ENCODE results near the gene PRDM16.

The PRDM16 gene

GRCh38 chr1:3456964-3457909 lies 388.2 kb downstream of the PRDM16 start:
- Mint-ChIP-seq H3K4me3 (no peak overlapping the region), H3K27me3 (peaks cover 59% of the 10 kb centered on the region), H3K36me3 (no peaks in the 10 kb centered on the region), H3K9me3 (no peaks in the 10 kb centered on the region), H3K4me1 (peaks cover 2% of the 10 kb centered on the region), H3K27ac (no peak overlapping the region)
- DNase-seq, result no peak
- CTCF ChIA-PET, result no interaction called here

GRCh38 chr1:3457910-3458883 lies 389.2 kb downstream of the PRDM16 start:
- CTCF ChIA-PET, result no interaction called here
- H3K4me1 Mint-ChIP-seq, result peaks cover 1% of the 10 kb centered on the region
- no peak overlapping the region for H3K27ac Mint-ChIP-seq
- DNase-seq, result no peak
- H3K9me3 Mint-ChIP-seq, result no peaks in the 10 kb centered on the region
- peaks cover 51% of the 10 kb centered on the region for H3K27me3 Mint-ChIP-seq
- H3K36me3 Mint-ChIP-seq, result no peaks in the 10 kb centered on the region
- H3K4me3 Mint-ChIP-seq, result no peak overlapping the region

- CTCF ChIA-PET, result no interaction called here
- H3K27ac Mint-ChIP-seq, result no peak overlapping the region
- H3K4me1 Mint-ChIP-seq, result no peaks in the 10 kb centered on the region
- no peaks in the 10 kb centered on the region for H3K9me3 Mint-ChIP-seq
- no peak overlapping the region for H3K4me3 Mint-ChIP-seq
- H3K36me3 Mint-ChIP-seq, result no peaks in the 10 kb centered on the region
- H3K27me3 Mint-ChIP-seq, result peaks cover 40% of the 10 kb centered on the region
- no peak for DNase-seq
Measured at GRCh38 chr1:3459051-3459908, 390.3 kb downstream of the PRDM16 start.

- Mint-ChIP-seq H3K27ac (no peak overlapping the region), H3K36me3 (no peaks in the 10 kb centered on the region), H3K9me3 (no peaks in the 10 kb centered on the region), H3K27me3 (peaks cover 36% of the 10 kb centered on the region), H3K4me3 (no peak overlapping the region), H3K4me1 (no peaks in the 10 kb centered on the region)
- CTCF ChIA-PET, result no interaction called here
- DNase-seq, result no peak
Measured at GRCh38 chr1:3459940-3460671, 391.1 kb downstream of the PRDM16 start.

- Mint-ChIP-seq H3K9me3 (no peaks in the 10 kb centered on the region), H3K27me3 (peaks cover 30% of the 10 kb centered on the region), H3K4me3 (no peak overlapping the region), H3K4me1 (no peaks in the 10 kb centered on the region), H3K27ac (no peak overlapping the region), H3K36me3 (no peaks in the 10 kb centered on the region)
- DNase-seq, result no peak
- CTCF ChIA-PET, result no interaction called here
Measured at GRCh38 chr1:3460672-3461131, 391.7 kb downstream of the PRDM16 start.

GRCh38 chr1:3461238-3461933 lies 392.4 kb downstream of the PRDM16 start:
- H3K36me3 Mint-ChIP-seq, result no peaks in the 10 kb centered on the region
- H3K27ac Mint-ChIP-seq, result no peak overlapping the region
- peaks cover 24% of the 10 kb centered on the region for H3K27me3 Mint-ChIP-seq
- no peaks in the 10 kb centered on the region for H3K4me1 Mint-ChIP-seq
- no peak overlapping the region for H3K4me3 Mint-ChIP-seq
- no peaks in the 10 kb centered on the region for H3K9me3 Mint-ChIP-seq
- no peak for DNase-seq
- CTCF ChIA-PET, result no interaction called here

GRCh38 chr1:3461934-3462275 lies 392.9 kb downstream of the PRDM16 start:
- CTCF ChIA-PET, result interaction anchor here (1.0 kb wide), 1 partner anchor 158 kb away, joined by 4 read pairs; no protein-coding TSS in a partner anchor
- no peaks in the 10 kb centered on the region for H3K9me3 Mint-ChIP-seq
- no peak overlapping the region for H3K4me3 Mint-ChIP-seq
- no peak for DNase-seq
- peaks cover 18% of the 10 kb centered on the region for H3K27me3 Mint-ChIP-seq
- H3K27ac Mint-ChIP-seq, result no peak overlapping the region
- no peaks in the 10 kb centered on the region for H3K36me3 Mint-ChIP-seq
- no peaks in the 10 kb centered on the region for H3K4me1 Mint-ChIP-seq

GRCh38 chr1:3462356-3463012 lies 393.5 kb downstream of the PRDM16 start:
- Mint-ChIP-seq H3K27ac (no peak overlapping the region), H3K4me3 (no peak overlapping the region), H3K36me3 (no peaks in the 10 kb centered on the region), H3K27me3 (peaks cover 13% of the 10 kb centered on the region), H3K4me1 (no peaks in the 10 kb centered on the region), H3K9me3 (no peaks in the 10 kb centered on the region)
- no peak for DNase-seq
- CTCF ChIA-PET, result interaction anchor here (1.0 to 1.8 kb wide), 2 partner anchors 9 to 158 kb away, joined by 4 to 8 read pairs; no protein-coding TSS in a partner anchor

- H3K4me1 Mint-ChIP-seq, result no peaks in the 10 kb centered on the region
- CTCF ChIA-PET, result interaction anchor here (1.0 to 1.8 kb wide), 2 partner anchors 10 to 157 kb away, joined by 4 to 8 read pairs; no protein-coding TSS in a partner anchor
- peaks cover 8% of the 10 kb centered on the region for H3K27me3 Mint-ChIP-seq
- no peaks in the 10 kb centered on the region for H3K9me3 Mint-ChIP-seq
- no peak overlapping the region for H3K4me3 Mint-ChIP-seq
- DNase-seq, result no peak
- H3K27ac Mint-ChIP-seq, result no peak overlapping the region
- no peaks in the 10 kb centered on the region for H3K36me3 Mint-ChIP-seq
Measured at GRCh38 chr1:3463013-3463385, 394.0 kb downstream of the PRDM16 start.

GRCh38 chr1:3463408-3463863 lies 394.4 kb downstream of the PRDM16 start:
- H3K27me3 Mint-ChIP-seq, result peaks cover 4% of the 10 kb centered on the region
- H3K27ac Mint-ChIP-seq, result no peak overlapping the region
- H3K4me3 Mint-ChIP-seq, result no peak overlapping the region
- H3K9me3 Mint-ChIP-seq, result no peaks in the 10 kb centered on the region
- CTCF ChIA-PET, result interaction anchor here (1.8 kb wide), 1 partner anchor 10 kb away, joined by 8 read pairs; no protein-coding TSS in a partner anchor
- H3K36me3 Mint-ChIP-seq, result no peaks in the 10 kb centered on the region
- no peak for DNase-seq
- H3K4me1 Mint-ChIP-seq, result no peaks in the 10 kb centered on the region

GRCh38 chr1:3463891-3464648 lies 395.1 kb downstream of the PRDM16 start:
- Mint-ChIP-seq H3K36me3 (no peaks in the 10 kb centered on the region), H3K4me1 (no peaks in the 10 kb centered on the region), H3K27me3 (peaks cover 4% of the 10 kb centered on the region), H3K4me3 (no peak overlapping the region), H3K27ac (no peak overlapping the region), H3K9me3 (no peaks in the 10 kb centered on the region)
- no peak for DNase-seq
- CTCF ChIA-PET, result interaction anchor here (1.8 kb wide), 1 partner anchor 11 kb away, joined by 8 read pairs; no protein-coding TSS in a partner anchor

GRCh38 chr1:3464649-3465025 lies 395.6 kb downstream of the PRDM16 start:
- Mint-ChIP-seq H3K27ac (no peak overlapping the region), H3K4me3 (no peak overlapping the region), H3K27me3 (peaks cover 4% of the 10 kb centered on the region), H3K9me3 (no peaks in the 10 kb centered on the region), H3K4me1 (no peaks in the 10 kb centered on the region), H3K36me3 (no peaks in the 10 kb centered on the region)
- CTCF ChIA-PET, result no interaction called here
- DNase-seq, result no peak

Measured in activated naive CD4-positive, alpha-beta T cell treated with anti-CD3 and anti-CD28 coated beads, Interleukin-2, amount 10 ng/mL, durations not matched to agents 7 days and 5 days (primary cell).